OCI-LY1 (cell line): ENCODE results near the gene TCTN2.

Experiments
- H2AFZ ChIP-seq: fragments of 200-600 bp; sonication (generic), shearing (Covaris generic); 2 replicates; pipeline ENCODE4 v1.6.0; 2014; ENCODE audit warnings: antibody characterized with exemption, mild to moderate bottlenecking, low read length
- H3F3A ChIP-seq: fragments of 200-600 bp; sonication (generic), shearing (Covaris generic); 2 replicates; pipeline ENCODE4 v1.6.0; 2014; ENCODE audit warnings: mild to moderate bottlenecking, antibody characterized with exemption, low read length, moderate library complexity; ENCODE audit not compliant: insufficient read depth
- H3K27ac ChIP-seq: fragments of 200-600 bp; sonication (generic); 2 replicates; pipeline ENCODE4 v1.5.1; 2014; ENCODE audit warnings: low read length, mixed run types, mild to moderate bottlenecking, low read depth; ENCODE audit not compliant: poor library complexity, severe bottlenecking
- H3K27me3 ChIP-seq: fragments of 200-600 bp; sonication (generic); 2 replicates; pipeline ENCODE4 v1.6.0; 2014; ENCODE audit warnings: antibody characterized with exemption, mild to moderate bottlenecking, low read length, moderate library complexity; ENCODE audit not compliant: insufficient read depth
- H3K36me3 ChIP-seq: fragments of 200-600 bp; sonication (generic); 2 replicates; pipeline ENCODE4 v1.6.1; 2014; ENCODE audit warnings: mild to moderate bottlenecking, antibody characterized with exemption, low read length, moderate library complexity, mixed read lengths; ENCODE audit not compliant: insufficient read depth
- H3K4me1 ChIP-seq: fragments of 200-600 bp; sonication (generic); 2 replicates; pipeline ENCODE4 v1.5.1; 2014; ENCODE audit warnings: mild to moderate bottlenecking, low read length, moderate library complexity; ENCODE audit not compliant: insufficient read depth, severe bottlenecking
- H3K4me2 ChIP-seq: fragments of 200-600 bp; sonication (generic), shearing (Covaris generic); 2 replicates; pipeline ENCODE4 v1.6.1; 2014; ENCODE audit warnings: low read length
- H3K4me3 ChIP-seq: fragments of 200-600 bp; sonication (generic); 2 replicates; pipeline ENCODE4 v1.5.1; 2014; ENCODE audit warnings: low read length, low read depth, mild to moderate bottlenecking, mixed read lengths; ENCODE audit not compliant: poor library complexity, severe bottlenecking
- H3K79me2 ChIP-seq: fragments of 200-600 bp; shearing (Covaris generic); 2 replicates; pipeline ENCODE4 v1.6.1; 2016; ENCODE audit warnings: mixed run types, low read length, mixed read lengths; ENCODE audit not compliant: insufficient read depth
- H3K9ac ChIP-seq: fragments of 200-600 bp; sonication (generic), shearing (Covaris generic); 2 replicates; pipeline ENCODE4 v1.6.1; 2014; ENCODE audit warnings: mild to moderate bottlenecking, low read length, mixed read lengths
- H3K9me2 ChIP-seq: fragments of 200-600 bp; sonication (generic), shearing (Covaris generic); 2 replicates; pipeline ENCODE4 v1.6.1; 2014; ENCODE audit warnings: low read depth, mild to moderate bottlenecking, low read length, mixed read lengths
- H3K9me3 ChIP-seq: fragments of 200-600 bp; shearing (Covaris generic); 2 replicates; pipeline ENCODE4 v1.6.1; 2014; ENCODE audit warnings: low read length, mixed read lengths
- H4K20me1 ChIP-seq: fragments of 200-600 bp; sonication (generic), shearing (Covaris generic); 2 replicates; pipeline ENCODE4 v1.6.0; 2016; ENCODE audit warnings: mild to moderate bottlenecking, low read length; ENCODE audit not compliant: insufficient read depth
- EZH2 ChIP-seq: fragments of 200-600 bp; sonication (generic), shearing (Covaris generic); IDR thresholded peaks from 2 replicates; pipeline ENCODE4 v1.8.0; 2017; ENCODE audit warnings: borderline replicate concordance, mixed run types, mild to moderate bottlenecking, antibody characterized with exemption, low read length, moderate library complexity, mixed read lengths
- TF ChIP-seq, protein P1 (sequence below): fragments of 200-600 bp; sonication (generic), shearing (Covaris generic); IDR thresholded peaks from 2 replicates; pipeline ENCODE4 v1.5.1; 2017; ENCODE audit warnings: mild to moderate bottlenecking, antibody characterized with exemption, low read length, moderate library complexity, mixed read lengths

Gene TCTN2

GRCh38 chr12:123720141-123720814 lies 49.4 kb downstream of the TCTN2 start:
- Histone ChIP-seq H3K27me3 (no peaks in the 10 kb centered on the region), H2AFZ (no peak overlapping the region), H3K9me3 (no peaks in the 10 kb centered on the region), H3K79me2 (peaks cover 4% of the 10 kb centered on the region), H3K9ac (no peak overlapping the region), H3K4me2 (no peak overlapping the region), H3K4me3 (no peak overlapping the region), H3K9me2 (no peaks in the 10 kb centered on the region), H4K20me1 (no peaks in the 10 kb centered on the region), H3F3A (no peaks in the 10 kb centered on the region), H3K36me3 (peaks cover 52% of the 10 kb centered on the region), H3K4me1 (no peaks in the 10 kb centered on the region), H3K27ac (no peak overlapping the region)
- TF ChIP-seq, protein P1, sequence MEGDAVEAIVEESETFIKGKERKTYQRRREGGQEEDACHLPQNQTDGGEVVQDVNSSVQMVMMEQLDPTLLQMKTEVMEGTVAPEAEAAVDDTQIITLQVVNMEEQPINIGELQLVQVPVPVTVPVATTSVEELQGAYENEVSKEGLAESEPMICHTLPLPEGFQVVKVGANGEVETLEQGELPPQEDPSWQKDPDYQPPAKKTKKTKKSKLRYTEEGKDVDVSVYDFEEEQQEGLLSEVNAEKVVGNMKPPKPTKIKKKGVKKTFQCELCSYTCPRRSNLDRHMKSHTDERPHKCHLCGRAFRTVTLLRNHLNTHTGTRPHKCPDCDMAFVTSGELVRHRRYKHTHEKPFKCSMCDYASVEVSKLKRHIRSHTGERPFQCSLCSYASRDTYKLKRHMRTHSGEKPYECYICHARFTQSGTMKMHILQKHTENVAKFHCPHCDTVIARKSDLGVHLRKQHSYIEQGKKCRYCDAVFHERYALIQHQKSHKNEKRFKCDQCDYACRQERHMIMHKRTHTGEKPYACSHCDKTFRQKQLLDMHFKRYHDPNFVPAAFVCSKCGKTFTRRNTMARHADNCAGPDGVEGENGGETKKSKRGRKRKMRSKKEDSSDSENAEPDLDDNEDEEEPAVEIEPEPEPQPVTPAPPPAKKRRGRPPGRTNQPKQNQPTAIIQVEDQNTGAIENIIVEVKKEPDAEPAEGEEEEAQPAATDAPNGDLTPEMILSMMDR, result no peak
- TF ChIP-seq EZH2, result no peak

- Histone ChIP-seq H3K27ac (no peak overlapping the region), H3K79me2 (no peaks in the 10 kb centered on the region), H3K27me3 (no peaks in the 10 kb centered on the region), H3K9ac (no peak overlapping the region), H4K20me1 (no peaks in the 10 kb centered on the region), H3K4me3 (no peak overlapping the region), H3K4me2 (no peak overlapping the region), H3K4me1 (no peaks in the 10 kb centered on the region), H3K9me2 (no peaks in the 10 kb centered on the region), H3F3A (no peaks in the 10 kb centered on the region), H3K36me3 (peaks cover 62% of the 10 kb centered on the region), H3K9me3 (no peaks in the 10 kb centered on the region), H2AFZ (no peak overlapping the region)
- no peak for TF ChIP-seq EZH2
- TF ChIP-seq, protein P1, result no peak
These were observed 50.3 kb downstream of the TCTN2 start for GRCh38 chr12:123721245-123721644.

DNA sequence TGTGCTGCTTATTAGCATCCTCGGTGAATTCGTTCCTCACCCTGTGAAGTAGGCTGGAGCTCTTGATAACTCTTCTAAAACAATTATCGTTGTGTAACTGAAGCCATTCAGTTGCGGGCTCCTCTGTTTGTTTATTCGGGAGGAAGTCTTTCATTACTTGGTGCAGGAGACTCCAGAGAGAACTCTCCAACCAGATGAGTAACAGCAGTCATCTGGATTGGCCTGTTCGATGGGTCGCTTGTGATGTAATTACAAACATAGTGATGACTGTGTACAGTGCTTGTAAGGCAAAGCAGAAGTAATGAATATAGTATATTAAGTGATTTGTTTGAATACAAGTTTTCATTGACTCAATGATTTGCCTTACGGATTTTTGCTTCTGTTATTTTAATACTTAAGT lies 52.1 kb downstream of the TCTN2 start:
- Histone ChIP-seq H3K27me3 (no peaks in the 10 kb centered on the region), H3K4me1 (no peaks in the 10 kb centered on the region), H4K20me1 (no peaks in the 10 kb centered on the region), H3K4me3 (no peak overlapping the region), H3K9ac (no peak overlapping the region), H3K36me3 (peaks cover 78% of the 10 kb centered on the region), H2AFZ (no peak overlapping the region), H3K79me2 (no peaks in the 10 kb centered on the region), H3K27ac (no peak overlapping the region), H3K9me3 (no peaks in the 10 kb centered on the region), H3F3A (no peaks in the 10 kb centered on the region), H3K4me2 (no peak overlapping the region), H3K9me2 (no peaks in the 10 kb centered on the region)
- no peak for TF ChIP-seq EZH2
- TF ChIP-seq, protein P1, result no peak
